GM21786 (cell line): ENCODE results near the gene ZFYVE16.
"Not testable (repeated sequence)": the region's sequence is repeated elsewhere in the genome, so short reads cannot be mapped to it uniquely, and the experiment has no call there.

ENCODE experiments used
- ATAC-seq: cut with Tn5 transposase; IDR thresholded peaks from one replicate; pipeline ENCODE4 v1.9.1; 2021; ENCODE audit not compliant: unreplicated experiment

Gene ZFYVE16

GRCh38 chr5:80409367-80409966 is 1.6 kb downstream of the ZFYVE16 start:
- ATAC-seq, result no peak

GRCh38 chr5:80411589-80412219 is 3.8 kb downstream of the ZFYVE16 start:
- ATAC-seq, result no peak

- no peak for ATAC-seq
Measured at GRCh38 chr5:80414113-80414512, 6.2 kb downstream of the ZFYVE16 start.

GRCh38 chr5:80417973-80418372 is 10.1 kb downstream of the ZFYVE16 start:
- ATAC-seq, result no peak

GRCh38 chr5:80424365-80424764 is 16.5 kb downstream of the ZFYVE16 start:
- ATAC-seq, result not testable (repeated sequence)

- no peak for ATAC-seq
Measured at GRCh38 chr5:80435476-80435875, 27.6 kb downstream of the ZFYVE16 start.

- ATAC-seq, result no peak
Measured at GRCh38 chr5:80437326-80437725, 29.5 kb downstream of the ZFYVE16 start.

- ATAC-seq, result no peak
Measured at GRCh38 chr5:80438739-80439138, 30.9 kb downstream of the ZFYVE16 start.

GRCh38 chr5:80439213-80439612 is 31.3 kb downstream of the ZFYVE16 start:
- no peak for ATAC-seq

- ATAC-seq, result no peak
Measured at GRCh38 chr5:80442742-80443141, 34.9 kb downstream of the ZFYVE16 start.

GRCh38 chr5:80453366-80453765 is 45.5 kb downstream of the ZFYVE16 start:
- ATAC-seq, result no peak

GRCh38 chr5:80463269-80463668 is 55.4 kb downstream of the ZFYVE16 start:
- no peak for ATAC-seq

GRCh38 chr5:80466669-80467485 is 59.0 kb downstream of the ZFYVE16 start:
- no peak for ATAC-seq

- ATAC-seq, result no peak
Measured at GRCh38 chr5:80468131-80468530, 60.3 kb downstream of the ZFYVE16 start.

- not testable (repeated sequence) for ATAC-seq
Measured at GRCh38 chr5:80470631-80471030, 62.8 kb downstream of the ZFYVE16 start.

- ATAC-seq, result no peak
Measured at GRCh38 chr5:80474929-80475328, 67.1 kb downstream of the ZFYVE16 start.

GRCh38 chr5:80479713-80480112 is 71.8 kb downstream of the ZFYVE16 start:
- ATAC-seq, result no peak

- no peak for ATAC-seq
Measured at GRCh38 chr5:80480354-80480753, 72.5 kb downstream of the ZFYVE16 start.

GRCh38 chr5:80481019-80481893 is 73.4 kb downstream of the ZFYVE16 start:
- ATAC-seq, result no peak

- ATAC-seq, result no peak
Measured at GRCh38 chr5:80482578-80482977, 74.7 kb downstream of the ZFYVE16 start.

- no peak for ATAC-seq
Measured at GRCh38 chr5:80483636-80484232, 75.9 kb downstream of the ZFYVE16 start.
